GM08714 (cell line): ENCODE measurements around the gene LRRC4.

ENCODE experiments used
- H3K4me3 ChIP-seq: fragments of 200-500 bp; sonication (Bioruptor generic); 2 replicates; pipeline ENCODE4 v1.5.1; 2014; ENCODE audit warnings: mild to moderate bottlenecking, low read length, inconsistent platforms
- ZNF274 ChIP-seq: IDR thresholded peaks from 2 replicates; pipeline ENCODE4 v1.6.1; 2012; ENCODE audit warnings: mild to moderate bottlenecking, low read depth, low read length

Gene LRRC4

DNA sequence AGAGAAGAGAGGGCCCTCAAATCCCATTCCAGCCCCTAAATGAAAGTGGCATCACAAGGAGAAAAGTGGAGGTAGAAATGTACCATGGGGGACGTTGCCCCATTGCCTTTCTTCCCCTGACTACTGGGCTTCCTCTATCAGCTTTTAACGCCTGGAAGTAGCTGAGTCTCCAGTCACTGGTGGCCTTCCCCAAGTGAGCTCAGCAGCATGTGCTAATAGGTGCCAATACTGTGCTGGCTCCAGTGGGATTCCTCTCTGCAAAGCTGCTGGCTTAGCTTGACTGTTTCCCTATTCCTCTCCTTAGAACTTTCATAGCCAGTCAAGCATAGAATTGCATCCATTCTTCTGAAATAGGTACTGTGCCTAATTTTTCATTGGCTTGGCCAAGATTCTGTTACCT, 32.6 kb downstream of the LRRC4 start:
- TF ChIP-seq ZNF274: no peak
- H3K4me3 ChIP-seq: no peak overlapping the region

DNA sequence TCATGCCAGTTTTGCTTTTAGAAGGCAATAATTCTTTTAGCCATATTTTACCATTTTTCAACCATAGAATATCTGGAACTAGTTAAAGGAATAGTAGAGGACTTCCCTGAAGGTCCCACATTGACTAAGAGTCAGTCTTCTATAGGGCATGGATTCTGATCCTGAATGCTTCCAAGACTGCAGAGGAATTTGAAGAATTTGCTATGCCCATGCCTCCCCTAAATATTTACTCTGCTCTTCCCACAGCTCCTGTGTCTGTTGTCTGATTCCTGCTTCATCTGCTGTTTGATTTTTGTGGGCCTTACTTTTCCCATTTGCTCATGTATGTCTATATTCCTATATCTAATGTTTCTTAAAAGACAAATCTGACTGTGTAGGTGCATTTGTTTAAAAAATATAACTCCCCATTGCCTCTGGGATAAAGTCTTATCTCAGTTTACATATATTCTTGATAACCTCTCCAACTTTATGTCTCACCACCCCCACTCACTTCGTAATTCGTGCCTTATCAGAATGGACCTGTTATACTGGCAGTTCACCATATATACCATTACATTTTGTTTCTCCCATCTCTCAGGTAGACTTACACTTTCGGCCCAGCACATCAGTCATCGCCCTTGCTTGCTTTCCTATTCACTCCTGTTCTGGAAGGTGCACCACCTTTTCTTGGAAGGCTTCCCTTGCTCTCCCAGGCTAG, 33.9 kb downstream of the LRRC4 start:
- TF ChIP-seq ZNF274: no peak
- no peak overlapping the region for H3K4me3 ChIP-seq

DNA sequence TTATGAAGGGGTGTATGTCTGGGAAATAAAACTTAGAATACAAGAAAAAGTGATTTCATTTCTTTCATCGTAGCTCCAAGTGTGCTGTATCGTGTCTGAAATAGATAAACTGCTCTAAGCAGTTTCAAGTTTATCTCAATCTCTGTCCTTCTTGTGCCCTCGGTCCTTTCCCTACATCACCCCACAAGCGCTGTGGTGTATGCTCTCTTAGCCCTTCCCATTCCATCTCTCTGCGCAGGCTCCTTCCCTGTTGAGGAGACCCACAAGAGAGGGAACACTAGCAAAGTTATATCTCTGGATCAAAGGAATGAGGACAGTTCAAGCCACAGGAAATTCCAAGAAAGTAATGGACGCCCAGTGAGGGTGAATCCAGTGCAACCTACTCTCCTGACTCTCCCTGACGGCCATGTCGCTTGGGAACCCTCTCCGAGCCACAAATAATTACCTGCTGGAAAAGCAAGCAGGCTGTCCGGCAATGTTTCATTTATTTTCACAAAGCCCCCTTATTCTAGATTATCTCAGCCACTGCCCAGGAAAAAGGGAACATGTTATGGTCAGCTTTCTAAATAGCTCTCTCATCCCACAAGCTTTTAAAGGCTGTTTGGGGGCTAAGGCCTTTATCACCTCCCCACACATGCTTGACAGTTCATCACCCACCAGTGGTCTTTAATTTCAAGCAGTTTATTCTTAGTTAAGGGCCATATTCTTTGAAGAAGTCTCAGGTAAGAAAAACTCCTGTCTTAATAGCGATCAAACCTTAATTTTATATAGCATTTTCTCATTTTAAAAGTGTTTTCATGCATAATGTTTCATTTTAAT, 34.8 kb downstream of the LRRC4 start:
- no peak for TF ChIP-seq ZNF274
- no peak overlapping the region for H3K4me3 ChIP-seq

DNA sequence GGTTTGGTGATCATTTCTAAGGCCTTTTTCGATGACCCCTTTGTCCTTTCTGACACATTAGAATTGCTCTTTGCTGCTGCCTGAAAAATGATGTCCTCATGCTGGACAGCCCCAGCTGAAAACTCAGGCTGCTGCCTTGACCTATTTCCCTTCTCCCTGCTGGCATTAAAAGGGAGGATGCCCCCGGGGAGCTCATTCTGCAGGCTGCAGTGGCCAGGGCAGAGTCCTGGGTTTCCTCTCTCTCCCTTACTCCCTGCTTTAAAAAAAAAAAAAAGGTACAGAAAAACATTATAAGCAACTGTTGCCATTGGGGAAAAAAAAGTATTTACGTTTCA, 35.4 kb downstream of the LRRC4 start:
- TF ChIP-seq ZNF274: no peak
- H3K4me3 ChIP-seq: no peak overlapping the region

DNA sequence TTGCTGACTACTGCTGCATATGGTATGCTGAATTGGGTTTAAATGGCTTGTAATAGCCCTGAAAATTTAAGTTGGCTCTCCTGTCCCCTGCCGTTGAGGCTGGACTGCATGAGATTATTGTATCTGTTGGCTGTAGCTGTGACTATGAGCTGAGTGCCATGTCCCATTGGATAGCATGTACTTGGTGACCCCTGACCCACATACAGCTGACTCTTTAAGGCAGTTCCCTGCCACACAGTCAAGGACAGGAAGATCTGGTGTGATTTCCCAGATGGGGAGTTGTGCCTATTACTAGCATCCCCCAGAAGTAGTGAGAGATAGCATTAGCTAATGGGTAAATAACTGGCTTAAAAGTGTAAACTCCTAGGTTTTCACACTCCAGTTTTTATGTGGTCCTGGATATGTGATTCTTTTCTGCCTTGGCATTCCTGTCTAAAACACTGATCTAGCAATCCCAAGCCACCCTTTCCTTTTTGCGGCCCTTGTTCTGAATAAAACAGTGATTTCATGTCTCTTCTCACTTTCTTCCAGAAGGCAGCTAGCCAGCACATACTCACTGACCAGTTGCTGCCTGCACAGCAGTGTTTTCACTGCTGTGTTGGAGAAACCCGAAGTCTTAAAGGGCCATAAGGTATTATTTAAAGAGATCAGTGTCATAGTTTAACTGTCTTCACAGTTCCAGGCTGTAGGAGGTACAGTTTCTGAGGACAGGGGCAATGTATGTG, 35.9 kb downstream of the LRRC4 start:
- no peak for TF ChIP-seq ZNF274
- H3K4me3 ChIP-seq: no peak overlapping the region

DNA sequence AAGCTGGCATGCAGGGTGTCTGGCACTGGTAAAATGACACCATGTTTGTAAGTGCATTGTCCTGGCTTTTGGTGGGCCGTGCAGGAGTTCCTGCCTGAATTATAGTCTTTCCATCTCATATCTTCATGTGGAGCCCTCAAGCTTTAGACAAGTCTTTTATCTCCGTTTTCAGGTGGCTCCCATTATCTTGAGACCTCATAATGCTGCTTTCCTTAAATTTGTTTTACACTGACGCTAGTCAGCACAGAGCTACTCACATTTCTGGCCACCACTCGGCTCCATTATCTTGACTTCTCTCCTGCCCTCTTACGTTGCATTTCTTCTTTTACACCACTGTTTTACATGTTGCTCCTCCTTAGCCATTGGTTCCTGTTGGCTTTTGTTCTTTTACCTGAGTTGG, 37.2 kb downstream of the LRRC4 start:
- no peak overlapping the region for H3K4me3 ChIP-seq
- no peak for TF ChIP-seq ZNF274

DNA sequence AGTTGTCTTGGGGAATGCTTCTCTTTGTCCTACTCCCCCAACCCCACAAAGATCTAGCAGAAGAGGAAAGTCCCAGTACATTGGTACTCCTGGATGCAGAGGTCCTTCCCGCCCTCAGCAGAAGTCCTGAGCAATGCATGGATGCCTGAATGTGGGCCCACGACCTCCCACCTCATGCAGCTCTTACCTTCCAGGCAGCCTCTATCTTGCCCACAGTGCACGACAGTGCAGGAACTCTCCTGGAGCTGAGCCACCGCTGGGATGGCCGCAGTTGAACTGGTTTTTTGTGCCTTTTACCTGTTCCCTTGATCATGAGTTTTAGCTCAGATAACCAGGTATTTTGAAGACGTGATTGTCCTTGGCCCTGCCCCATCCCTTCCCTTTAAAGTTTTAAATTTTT, 37.9 kb downstream of the LRRC4 start:
- no peak overlapping the region for H3K4me3 ChIP-seq
- no peak for TF ChIP-seq ZNF274

DNA sequence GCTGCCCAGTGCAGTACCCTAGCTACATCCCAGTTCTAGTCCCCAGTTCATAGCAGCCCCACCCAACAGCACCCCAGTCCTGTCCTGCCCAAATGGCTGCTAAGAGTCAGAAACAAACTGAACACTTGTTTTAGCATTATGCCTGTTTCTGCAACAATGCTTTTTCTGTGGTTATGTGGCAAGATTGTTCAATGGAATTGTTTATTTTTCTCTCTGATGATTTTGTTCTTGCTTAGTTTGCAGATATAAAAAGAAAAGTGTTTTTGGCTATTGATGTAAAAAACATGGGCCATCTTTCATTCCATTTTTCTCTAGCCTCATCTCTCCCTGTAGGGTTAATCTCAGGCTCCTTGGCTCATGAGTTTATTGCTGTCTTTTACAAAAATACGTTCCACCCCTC, 42.5 kb downstream of the LRRC4 start:
- TF ChIP-seq ZNF274: no peak

DNA sequence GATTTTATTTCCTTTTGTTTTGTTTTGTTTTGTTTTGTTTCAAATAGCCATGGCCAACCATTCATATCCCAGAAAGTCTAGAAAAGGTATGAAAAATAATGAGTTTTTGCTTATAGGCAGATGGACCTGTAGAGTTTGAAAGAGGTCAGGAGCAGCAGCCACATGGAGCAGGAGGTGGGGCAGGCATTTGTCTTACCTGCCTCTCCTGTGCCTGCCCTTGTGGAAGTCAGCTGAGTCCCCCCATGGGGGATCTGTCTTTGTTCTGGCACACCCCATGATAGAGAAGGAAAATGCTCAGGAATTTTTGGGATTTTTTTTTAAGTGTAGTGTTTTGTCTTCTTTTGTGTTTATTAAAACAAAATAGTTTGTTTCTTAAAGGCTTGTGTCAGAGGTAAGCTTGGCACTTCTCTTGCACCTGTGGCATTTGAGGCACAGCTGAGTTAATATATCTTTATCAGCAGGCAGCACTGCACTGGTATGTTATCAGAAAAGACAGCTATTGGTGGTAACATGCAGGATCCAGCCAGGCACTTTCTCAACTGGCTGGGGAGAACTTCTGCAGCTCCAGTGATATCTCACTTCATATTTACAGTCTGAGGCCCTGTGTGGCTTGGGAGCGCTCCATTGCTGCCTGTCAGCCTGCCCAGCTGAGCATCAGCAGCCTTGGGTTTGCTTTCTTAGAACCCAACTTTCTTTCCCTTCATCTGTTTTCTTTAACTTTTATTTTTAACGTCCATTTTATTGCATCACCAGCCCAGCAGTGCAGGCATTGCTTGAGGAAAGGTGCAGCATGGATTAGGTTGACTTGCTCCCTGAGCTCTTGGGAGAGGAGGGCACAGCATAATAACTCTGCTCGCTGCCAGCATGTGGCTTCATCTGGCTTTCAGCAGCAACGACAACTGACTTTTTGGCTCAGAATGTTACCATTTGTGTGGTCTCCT, 44.4 kb downstream of the LRRC4 start:
- H3K4me3 ChIP-seq: no peak overlapping the region
- no peak for TF ChIP-seq ZNF274

More for the DNA sequence above, 42.5 kb downstream of the LRRC4 start:
- H3K4me3 ChIP-seq: no peak overlapping the region

DNA sequence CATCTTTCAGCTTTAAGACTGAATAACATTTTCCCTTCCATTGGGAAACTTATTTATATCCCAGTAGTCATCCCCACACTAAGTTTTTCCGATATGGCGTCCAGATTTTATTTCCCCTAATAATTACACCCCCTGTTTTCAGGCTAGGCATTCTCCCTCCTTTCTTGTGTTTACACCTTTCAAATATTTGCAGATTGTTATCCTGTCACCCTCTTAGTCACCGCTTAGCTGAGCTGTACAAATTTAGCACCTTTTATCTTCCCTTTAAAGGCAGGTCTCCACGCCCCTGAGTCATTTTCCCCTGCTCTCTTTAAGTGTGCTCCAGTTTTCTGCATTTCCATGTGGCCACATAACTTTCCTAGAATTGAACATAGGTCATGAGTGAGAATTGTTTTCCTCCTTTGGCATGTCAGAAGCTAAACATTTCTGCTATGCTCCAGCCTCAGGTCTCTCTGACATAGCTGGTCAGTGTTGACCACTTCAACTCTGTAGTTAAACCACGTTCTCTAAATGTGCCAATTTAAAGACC, 47.4 kb downstream of the LRRC4 start:
- TF ChIP-seq ZNF274: no peak
- H3K4me3 ChIP-seq: no peak overlapping the region

DNA sequence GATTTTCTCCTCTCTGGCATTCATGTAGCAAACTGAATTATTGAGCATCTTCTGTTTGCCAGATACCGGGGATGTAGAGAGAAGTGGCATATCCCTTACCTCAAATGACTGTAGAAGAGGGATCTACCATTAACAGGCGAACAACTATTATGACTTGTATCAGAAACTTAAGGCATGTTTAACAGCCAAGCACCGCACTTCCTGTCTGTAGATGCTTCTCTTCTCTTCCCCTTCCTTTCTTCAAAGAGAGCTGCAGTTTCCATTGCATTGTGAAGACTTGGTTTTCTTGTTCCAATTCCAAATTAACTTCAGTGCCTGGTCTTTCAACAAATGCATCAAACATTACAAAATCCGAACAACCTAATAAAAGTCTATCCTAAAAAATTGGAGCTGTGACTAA, 49.3 kb downstream of the LRRC4 start:
- no peak for TF ChIP-seq ZNF274
- H3K4me3 ChIP-seq: no peak overlapping the region

DNA sequence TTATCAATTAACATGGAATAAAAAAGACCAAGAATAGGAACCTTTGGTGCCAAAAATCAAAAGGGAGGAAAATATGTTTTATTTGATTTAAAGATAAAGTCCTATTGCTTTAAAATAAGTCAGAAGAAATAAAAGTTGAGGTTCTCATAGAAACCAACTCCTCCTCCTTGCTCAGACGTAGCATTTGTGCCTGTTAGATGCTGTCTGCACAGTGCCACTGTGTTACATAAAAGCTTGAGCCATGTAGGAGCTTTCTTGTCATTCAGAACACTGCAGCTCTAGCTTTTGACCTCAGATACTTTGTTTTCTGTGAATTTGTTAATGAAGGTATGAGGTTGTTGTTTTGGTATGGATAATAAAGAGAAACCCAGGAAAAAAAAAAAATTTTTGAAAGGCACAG, 50.3 kb downstream of the LRRC4 start:
- no peak for TF ChIP-seq ZNF274
- no peak overlapping the region for H3K4me3 ChIP-seq

DNA sequence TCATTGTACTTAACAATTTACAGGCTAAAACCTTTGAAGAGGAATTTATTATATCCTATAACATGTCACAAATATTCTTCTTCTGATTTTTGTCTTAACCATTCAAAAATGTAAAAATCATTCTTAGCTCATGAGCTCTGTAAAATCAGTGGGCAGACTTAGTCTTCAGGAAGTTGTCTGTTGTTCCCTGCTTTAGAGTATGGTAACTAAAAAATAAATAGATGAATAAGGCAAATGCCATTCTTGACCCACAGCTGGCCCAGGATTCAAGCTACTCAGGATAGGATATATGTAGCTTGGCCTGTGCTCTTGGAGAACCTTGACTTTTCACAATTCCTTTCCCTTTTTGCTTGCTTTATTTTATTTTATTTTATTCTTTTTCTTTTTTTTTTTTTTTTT, 51.5 kb downstream of the LRRC4 start:
- no peak for TF ChIP-seq ZNF274
- no peak overlapping the region for H3K4me3 ChIP-seq
